ENCODE data around the gene IFI27L2.

IFI27L2 gene

DNA sequence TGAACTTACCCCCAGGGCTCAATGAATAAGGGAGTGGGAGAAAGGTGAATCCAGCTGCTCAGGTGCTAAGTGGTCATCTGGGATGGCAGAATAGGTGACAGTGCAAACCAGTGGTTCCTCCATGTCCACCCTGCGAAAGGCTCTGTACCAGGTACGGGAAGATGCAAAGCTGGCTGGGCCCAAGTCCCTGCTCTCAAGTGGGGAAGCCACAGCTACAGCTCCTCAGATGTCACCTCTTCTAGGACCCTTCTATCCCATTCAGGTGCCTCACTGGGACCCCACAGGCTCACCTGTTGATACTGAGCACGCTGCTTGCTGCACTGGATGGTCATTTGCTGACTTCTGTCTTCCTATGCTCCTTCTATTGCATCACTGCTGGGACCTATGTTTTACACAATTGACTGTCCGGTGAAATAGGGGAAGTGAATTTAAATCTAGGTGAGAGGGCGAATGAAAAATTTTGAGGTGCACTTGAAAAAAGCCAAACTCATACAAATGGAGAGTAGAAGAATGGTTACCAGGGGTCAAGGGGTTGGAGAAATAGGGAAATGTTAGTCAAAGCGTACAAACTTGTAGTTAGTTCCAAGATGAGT, 24.4 kb upstream of the IFI27L2 start:
- no peak for DNase-seq (ENCODE audit: low read depth, low spot score)
- H3K27ac ChIP-seq, result no peak overlapping the region

DNA sequence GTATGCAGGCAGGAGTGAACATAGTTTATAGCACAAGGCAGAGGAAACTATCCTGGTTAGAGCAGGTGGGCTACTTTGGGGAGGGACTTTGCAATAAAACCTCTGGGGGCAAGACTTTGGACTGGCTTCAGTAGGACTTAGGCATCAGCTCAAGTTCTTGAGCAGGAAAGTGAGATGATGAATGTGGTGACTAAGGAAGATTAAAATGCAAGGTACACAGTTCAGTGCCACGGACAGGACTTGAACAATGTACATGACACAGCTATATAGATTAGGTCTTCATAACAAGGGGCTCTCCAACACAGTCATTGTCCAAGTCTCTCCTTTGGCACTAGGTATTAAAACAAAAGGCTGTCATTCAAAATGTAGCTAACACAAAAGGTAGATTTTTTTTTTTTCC, 23.3 kb upstream of the IFI27L2 start:
- no peak overlapping the region for H3K27ac ChIP-seq
- DNase-seq (ENCODE audit: low read depth, low spot score), result no peak

DNA sequence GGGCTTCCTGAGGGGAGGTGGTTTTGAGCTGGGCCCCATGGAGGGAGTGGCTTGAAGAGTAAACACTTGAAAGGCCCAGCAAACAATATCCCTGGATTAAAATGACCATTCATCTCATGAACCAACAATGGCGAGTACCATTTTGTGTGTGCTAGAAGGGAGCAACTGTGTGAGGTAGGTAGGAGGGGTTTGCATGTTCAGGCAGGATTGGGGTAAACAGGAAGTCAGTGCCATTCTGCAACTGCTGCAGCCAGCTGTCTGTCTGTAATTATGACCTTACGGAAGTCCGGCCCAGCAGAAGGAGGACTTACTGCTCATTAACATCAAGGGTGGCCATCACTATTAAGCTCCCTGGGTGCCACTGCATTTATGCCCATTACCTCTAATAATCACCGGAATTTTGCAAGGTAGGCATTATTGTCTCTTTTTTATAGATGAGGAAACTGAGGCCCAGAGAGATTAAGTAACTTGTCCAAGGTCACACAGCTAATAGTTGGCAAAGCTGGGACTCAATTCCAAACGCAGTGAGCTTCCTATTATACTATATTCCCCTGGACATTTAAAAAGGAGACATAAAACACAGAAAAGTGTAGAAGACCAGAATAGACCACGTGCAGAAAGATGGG, 16.6 kb upstream of the IFI27L2 start:
- peak overlapping the region; percentile 17 for H3K27ac ChIP-seq
- no peak for DNase-seq (ENCODE audit: low read depth, low spot score)

DNA sequence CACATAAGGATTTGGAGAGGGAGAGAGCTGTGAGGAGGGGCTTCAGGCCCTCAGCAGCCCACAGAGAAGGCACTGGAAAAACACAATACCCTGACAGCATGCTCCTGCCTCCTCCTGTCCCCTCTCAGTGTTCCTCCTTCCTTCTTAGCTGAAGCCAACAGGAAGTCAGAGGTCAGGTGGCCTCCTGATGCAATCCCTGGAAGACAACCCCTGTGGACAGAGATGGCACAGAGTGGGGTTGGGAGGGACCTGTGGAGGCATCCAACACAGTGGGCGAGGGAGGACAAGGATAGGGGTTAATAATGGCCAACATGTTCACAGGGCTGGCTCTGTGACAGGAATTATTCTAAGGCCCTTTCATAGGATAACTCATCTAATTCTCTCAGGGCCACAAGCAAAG, 15.4 kb upstream of the IFI27L2 start:
- no peak for DNase-seq (ENCODE audit: low read depth, low spot score)
- no peak overlapping the region for H3K27ac ChIP-seq

DNA sequence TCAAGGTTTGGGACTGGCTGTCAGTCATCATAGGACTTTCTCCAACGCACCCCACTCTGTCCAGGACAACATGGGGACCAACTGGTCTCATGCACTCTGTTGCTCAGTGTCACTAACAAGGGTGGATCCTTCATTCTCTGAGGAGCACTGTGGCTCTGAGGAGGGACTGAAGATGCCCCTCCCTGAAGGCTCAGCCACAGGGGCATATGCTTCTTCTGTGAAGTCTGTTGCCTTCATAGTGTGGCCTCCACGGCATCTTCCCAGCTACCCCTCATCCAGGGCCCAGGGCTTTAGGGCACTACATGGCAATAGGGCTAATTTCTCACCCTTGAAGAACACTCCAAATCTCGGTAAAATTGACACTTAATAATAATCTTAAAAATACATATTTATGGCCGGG, 14.3 kb upstream of the IFI27L2 start:
- no peak overlapping the region for H3K27ac ChIP-seq
- no peak for DNase-seq (ENCODE audit: low read depth, low spot score)

DNA sequence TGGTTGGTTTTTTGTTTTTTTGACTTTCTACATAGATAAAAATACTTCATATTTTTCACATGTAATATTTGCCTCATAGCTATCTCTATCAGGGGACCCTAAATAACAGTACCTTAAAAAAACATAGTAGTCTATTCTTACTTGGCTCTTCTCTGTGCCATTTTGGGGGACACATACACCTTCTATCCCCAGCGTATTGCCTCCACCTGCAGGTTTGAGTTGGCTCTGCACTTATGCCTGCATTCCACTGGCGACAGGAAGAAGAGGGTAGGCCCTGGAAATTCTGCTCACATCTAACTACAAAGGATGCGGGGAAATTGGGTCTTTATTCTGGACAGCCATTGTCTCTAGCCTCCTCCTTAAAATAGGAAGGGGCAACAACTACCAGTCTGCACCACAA, 13.8 kb upstream of the IFI27L2 start:
- DNase-seq (ENCODE audit: low read depth, low spot score), result no peak
- no peak overlapping the region for H3K27ac ChIP-seq

DNA sequence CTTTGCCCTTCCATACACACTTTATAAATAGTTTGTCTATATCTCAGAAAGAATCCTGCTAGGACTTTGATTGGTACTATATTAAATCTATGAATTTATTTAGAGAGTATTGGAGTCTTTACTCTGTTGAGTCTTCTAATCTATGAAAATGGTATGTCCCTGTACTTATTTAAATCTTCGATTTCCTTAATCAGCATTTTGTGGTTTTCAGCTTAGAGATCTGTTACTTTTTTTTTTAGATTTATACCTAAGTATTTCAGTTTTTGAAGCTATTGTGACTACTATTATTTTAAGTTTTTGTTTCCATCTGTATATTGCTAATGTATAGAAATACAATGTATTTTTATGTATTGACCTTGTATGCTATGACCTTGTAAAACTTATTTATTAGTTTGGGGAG, 13.4 kb upstream of the IFI27L2 start:
- H3K27ac ChIP-seq, result no peak overlapping the region
- DNase-seq (ENCODE audit: low read depth, low spot score), result no peak

DNA sequence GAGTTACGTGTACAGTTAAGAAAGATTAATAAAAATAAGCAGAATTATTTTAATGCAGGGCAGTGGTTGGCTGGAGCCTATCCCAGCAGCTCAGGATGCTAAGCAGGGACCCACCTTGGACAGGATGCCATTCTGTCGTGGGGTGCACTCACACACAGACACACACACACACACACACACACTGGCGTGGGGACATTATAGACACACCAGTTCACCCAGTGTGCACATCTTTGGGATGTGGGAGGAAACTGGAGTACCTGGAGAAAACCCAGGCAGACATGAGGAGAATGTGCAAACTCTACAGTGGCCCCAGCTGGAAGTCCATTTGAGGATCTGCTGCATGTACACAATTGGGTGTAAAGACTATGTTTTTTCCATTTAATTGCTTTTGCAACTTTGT, 12.8 kb upstream of the IFI27L2 start:
- no peak overlapping the region for H3K27ac ChIP-seq
- no peak for DNase-seq (ENCODE audit: low read depth, low spot score)

DNA sequence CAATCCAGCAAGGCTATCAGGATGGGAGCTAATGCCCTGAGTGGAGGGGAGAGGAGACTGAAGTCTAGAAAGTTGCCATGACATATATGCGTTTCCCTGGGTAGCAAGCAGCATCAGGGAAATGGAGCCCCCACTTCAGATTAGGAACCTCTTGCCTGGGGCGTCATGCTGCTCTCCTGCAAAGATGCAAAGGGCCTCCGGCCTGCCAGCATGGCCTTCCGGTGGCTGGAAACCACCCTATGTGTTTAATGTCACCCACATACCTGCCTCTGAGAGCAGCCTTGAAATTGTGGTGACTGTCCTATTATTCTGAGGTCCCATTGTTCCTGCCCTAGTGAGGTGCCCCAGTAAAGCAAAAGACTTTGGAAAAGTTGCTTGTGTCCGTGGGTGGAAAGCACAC, 10.0 kb upstream of the IFI27L2 start:
- no peak overlapping the region for H3K27ac ChIP-seq
- no peak for DNase-seq (ENCODE audit: low read depth, low spot score)

DNA sequence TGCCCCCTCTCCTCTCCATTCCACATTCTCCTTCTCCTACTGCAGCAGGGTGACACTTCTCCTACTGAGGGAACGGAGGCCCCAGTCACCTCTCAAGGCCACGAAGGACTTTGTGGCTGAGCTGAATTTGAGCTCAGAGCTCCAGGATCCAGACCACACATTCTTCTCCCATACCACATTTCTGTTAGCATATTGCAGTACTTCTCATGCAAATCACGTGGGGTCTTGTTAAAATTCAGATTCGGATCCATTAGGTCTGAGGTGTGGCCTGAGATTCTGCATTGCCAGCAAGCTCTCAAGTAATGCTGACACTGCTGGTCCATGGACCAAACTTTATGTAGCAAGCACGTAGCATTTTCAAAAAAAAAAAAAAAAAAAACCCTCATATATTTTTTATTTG, 9.6 kb upstream of the IFI27L2 start:
- DNase-seq (ENCODE audit: low read depth, low spot score), result no peak
- H3K27ac ChIP-seq, result no peak overlapping the region

DNA sequence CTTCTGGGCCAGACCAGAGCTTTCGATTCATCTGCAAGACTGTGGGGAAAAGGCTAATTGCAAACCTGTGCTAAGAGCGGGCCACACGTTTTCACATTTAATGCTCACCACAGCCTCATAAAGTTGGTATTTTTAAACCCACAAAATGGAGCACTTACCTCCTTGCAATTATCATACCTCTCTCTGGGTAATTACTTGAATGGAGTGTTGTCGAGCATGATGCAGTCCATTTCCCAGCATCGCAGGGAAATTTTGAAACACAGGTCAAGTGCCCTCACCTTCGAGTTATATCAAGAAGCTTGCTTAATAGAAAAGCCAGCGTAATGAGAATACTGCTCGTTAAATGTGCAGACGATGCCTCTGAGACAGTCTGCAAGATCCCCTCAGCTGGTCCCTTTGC, 8.8 kb upstream of the IFI27L2 start:
- H3K27ac ChIP-seq, result no peak overlapping the region
- DNase-seq (ENCODE audit: low read depth, low spot score), result no peak

DNA sequence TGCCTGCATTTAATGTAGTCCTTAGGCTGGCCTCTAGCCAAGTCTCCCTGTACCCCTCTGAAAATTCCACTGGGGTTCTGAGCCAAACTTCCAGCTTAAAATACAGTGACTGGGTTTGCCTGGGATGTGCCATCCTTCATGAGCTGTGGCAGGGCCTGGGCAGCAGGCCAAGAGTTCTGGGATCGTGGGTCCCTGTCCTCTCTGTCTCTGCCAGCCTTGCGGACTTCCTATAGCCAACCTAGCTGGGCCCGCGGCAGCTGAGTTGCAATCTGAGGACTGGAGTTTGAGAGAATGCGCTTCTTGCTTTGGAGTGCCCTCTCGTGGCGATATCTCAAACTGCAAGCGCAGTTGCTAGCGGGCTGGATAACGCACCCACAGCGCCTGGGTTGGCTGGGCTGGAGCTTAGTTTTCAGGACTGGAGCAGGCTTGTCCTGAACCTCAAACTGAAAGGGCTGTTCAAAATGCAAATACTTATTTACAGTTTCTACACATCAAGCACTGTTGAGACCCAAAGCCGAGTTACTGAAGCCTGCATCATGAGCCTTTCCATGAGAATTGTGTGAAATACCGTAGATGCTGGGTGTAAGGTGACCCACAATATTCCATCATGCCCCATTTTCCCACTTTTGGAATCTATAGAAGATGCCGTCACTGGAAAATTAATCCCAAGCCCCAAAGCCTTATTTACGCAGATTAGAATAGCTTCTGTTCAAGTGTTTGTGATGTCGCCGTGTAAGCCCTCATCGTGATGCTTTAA, 7.3 kb upstream of the IFI27L2 start:
- DNase-seq (ENCODE audit: low read depth, low spot score), result no peak
- no peak overlapping the region for H3K27ac ChIP-seq

DNA sequence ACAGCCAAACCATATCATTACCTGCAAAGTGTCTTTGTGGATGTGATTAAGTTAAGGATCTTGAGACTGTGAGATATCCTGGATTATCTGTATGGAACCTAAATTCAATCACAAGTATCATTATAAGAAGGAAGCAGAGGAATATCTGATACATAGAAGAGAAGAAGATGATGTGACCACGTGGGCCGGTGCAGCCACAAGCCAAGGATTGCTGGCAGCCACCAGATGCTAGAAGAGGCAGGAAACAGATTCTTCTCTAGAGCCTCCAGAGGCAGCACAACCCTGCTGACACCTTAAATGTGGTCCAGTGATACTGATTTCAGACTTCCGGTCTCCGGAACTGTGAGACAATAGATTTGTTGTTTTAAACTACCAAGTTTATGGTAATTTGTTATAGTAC, 6.1 kb upstream of the IFI27L2 start:
- H3K27ac ChIP-seq, result no peak overlapping the region
- DNase-seq (ENCODE audit: low read depth, low spot score), result no peak

DNA sequence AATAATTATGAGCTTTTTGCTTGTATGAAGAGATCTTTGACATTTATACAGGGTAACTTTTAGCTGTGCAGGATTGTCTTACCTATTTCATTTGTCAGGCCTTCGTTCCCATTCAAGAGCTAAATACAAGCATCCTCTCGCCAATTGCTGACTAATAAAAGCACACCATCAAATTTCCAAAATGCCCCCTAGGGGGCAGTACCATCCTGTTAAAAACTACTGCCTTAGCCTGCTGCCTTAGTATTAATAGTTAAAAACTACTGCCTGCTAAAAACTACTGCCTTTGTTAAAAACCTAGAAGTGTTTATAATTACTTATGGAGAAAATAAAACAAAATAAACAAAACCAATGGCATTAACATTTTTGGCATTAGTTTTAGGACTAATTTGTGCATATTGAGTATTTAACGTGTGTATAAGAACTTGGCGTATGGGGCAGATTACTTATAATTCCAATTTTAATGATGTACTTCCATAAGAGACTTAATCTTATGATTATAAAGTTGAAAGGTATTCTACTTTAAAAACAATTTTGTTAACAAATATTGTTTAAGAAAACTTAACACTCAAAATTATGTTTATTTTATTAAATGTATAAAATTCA, 3.0 kb upstream of the IFI27L2 start:
- no peak for DNase-seq (ENCODE audit: low read depth, low spot score)
- no peak overlapping the region for H3K27ac ChIP-seq

DNA sequence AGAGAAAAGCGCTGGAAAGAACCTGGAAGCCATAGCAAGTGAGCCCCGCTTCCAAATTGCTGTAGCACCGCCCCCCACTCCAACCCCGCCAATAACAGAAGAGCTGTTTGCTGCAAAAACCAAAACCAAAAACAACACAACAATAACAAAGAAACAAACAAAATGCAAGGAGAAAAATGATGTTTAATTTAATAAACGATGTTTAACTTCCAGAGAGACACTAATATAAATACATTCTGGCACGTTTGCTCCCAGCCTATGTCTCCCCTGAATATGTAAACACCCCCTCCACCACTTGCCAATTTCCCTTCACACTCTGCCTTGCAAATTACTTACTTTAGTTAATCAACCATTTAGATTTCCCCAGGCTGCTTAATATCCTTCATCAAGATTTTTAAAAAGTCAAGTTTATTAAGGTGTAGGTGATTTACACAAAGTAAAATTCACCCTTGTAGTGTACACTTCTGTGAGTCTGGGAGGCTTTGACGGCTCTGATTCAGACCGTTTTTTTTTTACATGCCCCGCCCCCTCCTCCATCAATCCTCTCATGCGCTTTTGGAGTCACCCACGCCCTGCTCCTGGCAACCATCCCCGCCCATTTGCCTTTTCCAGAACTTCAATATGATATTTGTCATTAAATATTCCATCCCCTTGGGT, 482 bp upstream of the IFI27L2 start:
- DNase-seq (ENCODE audit: low read depth, low spot score), result no peak
- peak overlapping the region; percentile 51 for H3K27ac ChIP-seq

DNA sequence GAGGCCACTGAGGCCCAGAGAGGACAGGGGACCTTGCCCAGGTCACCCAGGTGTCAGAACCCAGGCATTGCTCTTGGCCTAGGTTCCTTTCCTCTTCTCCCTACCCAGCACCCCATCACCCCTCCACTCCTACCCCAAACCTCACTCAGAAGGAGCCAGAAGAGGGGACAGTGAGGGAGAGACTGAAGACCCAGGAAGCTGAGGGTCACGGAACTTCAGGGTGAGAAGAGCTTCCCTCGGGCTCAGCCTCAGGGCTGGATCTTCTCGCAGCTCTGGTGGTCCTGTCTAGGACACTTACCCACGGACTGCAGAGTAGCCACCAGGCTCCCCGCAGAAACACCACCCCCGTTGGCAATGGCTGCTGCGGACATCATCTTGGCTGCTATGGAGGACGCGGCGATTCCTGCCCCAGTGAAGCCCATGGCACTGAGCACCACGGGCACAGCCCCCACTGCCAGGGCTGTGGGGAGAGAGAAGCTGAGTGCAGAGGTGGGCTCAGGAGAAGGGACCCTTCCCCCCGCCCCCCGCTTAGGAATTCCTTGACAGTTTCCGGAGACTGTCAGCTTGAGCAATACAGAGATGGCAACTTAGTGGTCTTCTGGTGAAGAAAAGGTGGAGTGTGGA, 1.1 kb downstream of the IFI27L2 start:
- no peak overlapping the region for H3K27ac ChIP-seq
- DNase-seq (ENCODE audit: low read depth, low spot score), result no peak

DNA sequence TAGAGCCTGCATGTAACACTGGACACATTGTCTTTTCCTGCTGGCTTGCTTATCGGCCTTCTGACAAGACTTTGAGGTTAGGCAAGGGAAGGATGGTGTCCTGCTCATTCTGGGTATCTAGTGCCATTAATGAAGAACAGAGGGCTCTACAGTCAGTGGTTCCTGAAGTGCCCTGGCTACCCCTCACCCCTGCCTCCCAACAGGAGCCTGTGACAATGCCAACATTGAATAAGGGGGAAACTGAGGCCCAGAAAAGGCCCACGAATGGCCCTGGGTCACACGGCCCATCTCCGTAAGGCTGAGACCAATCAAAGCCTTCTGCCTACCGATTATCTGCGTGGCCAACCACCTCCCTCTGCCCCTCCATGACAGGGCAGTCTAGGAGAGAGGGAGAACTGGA, 2.1 kb downstream of the IFI27L2 start:
- no peak for DNase-seq (ENCODE audit: low read depth, low spot score)

DNA sequence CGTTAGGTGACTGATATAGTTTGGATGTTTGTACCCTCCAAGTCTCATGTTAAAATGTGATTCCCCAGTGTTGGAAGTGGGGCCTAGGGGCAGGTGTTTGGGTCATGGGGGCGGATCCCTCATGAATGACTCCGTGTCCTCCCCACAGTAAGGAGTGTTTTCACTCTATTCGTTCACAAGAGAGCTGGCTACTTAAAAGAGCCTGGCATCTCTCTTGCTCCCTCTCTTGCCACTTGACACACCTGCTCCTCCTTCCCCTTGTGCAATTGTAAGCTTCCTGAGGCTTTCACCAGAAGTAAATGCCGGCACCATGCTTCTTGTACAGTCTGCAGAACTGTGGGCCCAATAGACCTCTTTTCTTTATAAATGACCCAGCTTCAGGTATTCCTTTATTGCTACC, 2.6 kb downstream of the IFI27L2 start:
- no peak for DNase-seq (ENCODE audit: low read depth, low spot score)
- H3K27ac ChIP-seq, result no peak overlapping the region

More for the DNA sequence above, 2.1 kb downstream of the IFI27L2 start:
- no peak overlapping the region for H3K27ac ChIP-seq

DNA sequence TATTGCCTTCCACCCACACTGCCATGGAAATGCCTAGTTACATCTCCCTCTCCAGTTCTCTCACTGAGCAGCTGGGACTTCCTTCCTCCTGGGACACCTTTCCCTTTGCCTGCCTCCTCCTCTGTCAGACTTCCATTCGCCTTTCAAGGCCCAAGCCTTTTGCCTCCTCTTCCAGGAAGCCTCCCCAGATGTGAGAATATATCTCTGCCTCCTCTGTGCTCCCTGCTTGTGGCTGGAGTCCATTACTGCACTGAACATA, 3.1 kb downstream of the IFI27L2 start:
- no peak for DNase-seq (ENCODE audit: low read depth, low spot score)
- no peak overlapping the region for H3K27ac ChIP-seq

DNA sequence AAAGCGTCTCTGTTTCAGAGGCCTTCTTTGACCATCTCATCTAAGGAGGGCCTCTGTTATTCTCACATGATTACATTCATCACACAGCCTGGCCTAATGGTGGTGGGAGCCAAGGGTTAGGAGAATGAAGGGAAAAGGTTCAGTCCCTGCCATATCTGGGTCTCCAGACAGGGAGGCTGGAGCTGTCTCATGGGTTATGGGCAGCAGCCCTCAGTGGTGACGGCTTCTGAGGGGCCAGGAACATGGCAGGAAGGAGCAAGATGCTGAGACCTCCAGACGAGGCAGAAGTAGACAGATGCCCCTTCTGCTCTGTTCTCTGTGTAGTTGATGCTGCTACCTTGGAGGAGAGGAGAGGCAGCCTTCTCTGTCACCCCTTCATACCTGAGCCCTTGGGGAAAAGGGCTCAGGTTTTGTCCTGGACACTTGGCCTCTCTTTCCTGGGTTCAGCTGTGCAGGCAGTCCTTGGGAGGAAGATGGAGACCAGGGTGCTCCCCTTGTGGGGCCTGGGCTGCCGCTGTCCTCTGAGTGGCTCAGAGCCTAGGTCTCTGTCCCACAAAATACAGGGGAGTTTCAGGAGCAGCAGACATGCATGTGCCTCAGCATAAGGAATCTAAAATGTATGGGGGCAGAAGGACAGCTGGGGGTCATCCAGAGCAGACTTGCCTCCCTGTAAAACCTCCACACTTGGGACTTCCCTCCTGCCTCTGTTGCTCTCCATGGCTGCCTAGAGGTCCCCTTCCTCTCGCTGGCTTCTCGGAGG, 3.6 kb downstream of the IFI27L2 start:
- no peak overlapping the region for H3K27ac ChIP-seq
- no peak for DNase-seq (ENCODE audit: low read depth, low spot score)

Data from epithelial cell of prostate (primary cell).